OCI-LY1 (cell line): ENCODE data around the gene ATIC.

ENCODE experiments used
- H2AFZ ChIP-seq: fragments of 200-600 bp; sonication (generic), shearing (Covaris generic); 2 replicates; pipeline ENCODE4 v1.6.0; 2014; ENCODE audit warnings: antibody characterized with exemption, mild to moderate bottlenecking, low read length
- H3F3A ChIP-seq: fragments of 200-600 bp; sonication (generic), shearing (Covaris generic); 2 replicates; pipeline ENCODE4 v1.6.0; 2014; ENCODE audit warnings: mild to moderate bottlenecking, antibody characterized with exemption, low read length, moderate library complexity; ENCODE audit not compliant: insufficient read depth
- H3K27ac ChIP-seq: fragments of 200-600 bp; sonication (generic); 2 replicates; pipeline ENCODE4 v1.5.1; 2014; ENCODE audit warnings: low read length, mixed run types, mild to moderate bottlenecking, low read depth; ENCODE audit not compliant: poor library complexity, severe bottlenecking
- H3K27me3 ChIP-seq: fragments of 200-600 bp; sonication (generic); 2 replicates; pipeline ENCODE4 v1.6.0; 2014; ENCODE audit warnings: antibody characterized with exemption, mild to moderate bottlenecking, low read length, moderate library complexity; ENCODE audit not compliant: insufficient read depth
- H3K36me3 ChIP-seq: fragments of 200-600 bp; sonication (generic); 2 replicates; pipeline ENCODE4 v1.6.1; 2014; ENCODE audit warnings: mild to moderate bottlenecking, antibody characterized with exemption, low read length, moderate library complexity, mixed read lengths; ENCODE audit not compliant: insufficient read depth
- H3K4me1 ChIP-seq: fragments of 200-600 bp; sonication (generic); 2 replicates; pipeline ENCODE4 v1.5.1; 2014; ENCODE audit warnings: mild to moderate bottlenecking, low read length, moderate library complexity; ENCODE audit not compliant: insufficient read depth, severe bottlenecking
- H3K4me2 ChIP-seq: fragments of 200-600 bp; sonication (generic), shearing (Covaris generic); 2 replicates; pipeline ENCODE4 v1.6.1; 2014; ENCODE audit warnings: low read length
- H3K4me3 ChIP-seq: fragments of 200-600 bp; sonication (generic); 2 replicates; pipeline ENCODE4 v1.5.1; 2014; ENCODE audit warnings: low read length, low read depth, mild to moderate bottlenecking, mixed read lengths; ENCODE audit not compliant: poor library complexity, severe bottlenecking
- H3K79me2 ChIP-seq: fragments of 200-600 bp; shearing (Covaris generic); 2 replicates; pipeline ENCODE4 v1.6.1; 2016; ENCODE audit warnings: mixed run types, low read length, mixed read lengths; ENCODE audit not compliant: insufficient read depth
- H3K9ac ChIP-seq: fragments of 200-600 bp; sonication (generic), shearing (Covaris generic); 2 replicates; pipeline ENCODE4 v1.6.1; 2014; ENCODE audit warnings: mild to moderate bottlenecking, low read length, mixed read lengths
- H3K9me2 ChIP-seq: fragments of 200-600 bp; sonication (generic), shearing (Covaris generic); 2 replicates; pipeline ENCODE4 v1.6.1; 2014; ENCODE audit warnings: low read depth, mild to moderate bottlenecking, low read length, mixed read lengths
- H3K9me3 ChIP-seq: fragments of 200-600 bp; shearing (Covaris generic); 2 replicates; pipeline ENCODE4 v1.6.1; 2014; ENCODE audit warnings: low read length, mixed read lengths
- H4K20me1 ChIP-seq: fragments of 200-600 bp; sonication (generic), shearing (Covaris generic); 2 replicates; pipeline ENCODE4 v1.6.0; 2016; ENCODE audit warnings: mild to moderate bottlenecking, low read length; ENCODE audit not compliant: insufficient read depth
- EZH2 ChIP-seq: fragments of 200-600 bp; sonication (generic), shearing (Covaris generic); IDR thresholded peaks from 2 replicates; pipeline ENCODE4 v1.8.0; 2017; ENCODE audit warnings: borderline replicate concordance, mixed run types, mild to moderate bottlenecking, antibody characterized with exemption, low read length, moderate library complexity, mixed read lengths
- TF ChIP-seq, protein P1 (sequence below): fragments of 200-600 bp; sonication (generic), shearing (Covaris generic); IDR thresholded peaks from 2 replicates; pipeline ENCODE4 v1.5.1; 2017; ENCODE audit warnings: mild to moderate bottlenecking, antibody characterized with exemption, low read length, moderate library complexity, mixed read lengths

Gene ATIC

GRCh38 chr2:215392687-215393270 lies 80.9 kb downstream of the ATIC start:
- no peaks in the 10 kb centered on the region for H3K9me2 ChIP-seq
- no peaks in the 10 kb centered on the region for H3K36me3 ChIP-seq
- H3K27ac ChIP-seq = peak overlapping the region; percentile 89
- no peak overlapping the region for H3K4me3 ChIP-seq
- no peak overlapping the region for H3K4me2 ChIP-seq
- H2AFZ ChIP-seq = no peak overlapping the region
- no peaks in the 10 kb centered on the region for H3K27me3 ChIP-seq
- TF ChIP-seq EZH2 = no peak
- TF ChIP-seq, protein P1, sequence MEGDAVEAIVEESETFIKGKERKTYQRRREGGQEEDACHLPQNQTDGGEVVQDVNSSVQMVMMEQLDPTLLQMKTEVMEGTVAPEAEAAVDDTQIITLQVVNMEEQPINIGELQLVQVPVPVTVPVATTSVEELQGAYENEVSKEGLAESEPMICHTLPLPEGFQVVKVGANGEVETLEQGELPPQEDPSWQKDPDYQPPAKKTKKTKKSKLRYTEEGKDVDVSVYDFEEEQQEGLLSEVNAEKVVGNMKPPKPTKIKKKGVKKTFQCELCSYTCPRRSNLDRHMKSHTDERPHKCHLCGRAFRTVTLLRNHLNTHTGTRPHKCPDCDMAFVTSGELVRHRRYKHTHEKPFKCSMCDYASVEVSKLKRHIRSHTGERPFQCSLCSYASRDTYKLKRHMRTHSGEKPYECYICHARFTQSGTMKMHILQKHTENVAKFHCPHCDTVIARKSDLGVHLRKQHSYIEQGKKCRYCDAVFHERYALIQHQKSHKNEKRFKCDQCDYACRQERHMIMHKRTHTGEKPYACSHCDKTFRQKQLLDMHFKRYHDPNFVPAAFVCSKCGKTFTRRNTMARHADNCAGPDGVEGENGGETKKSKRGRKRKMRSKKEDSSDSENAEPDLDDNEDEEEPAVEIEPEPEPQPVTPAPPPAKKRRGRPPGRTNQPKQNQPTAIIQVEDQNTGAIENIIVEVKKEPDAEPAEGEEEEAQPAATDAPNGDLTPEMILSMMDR = no peak
- peaks cover 5% of the 10 kb centered on the region; the same call in 1 of the 2 replicates for H3F3A ChIP-seq
- H3K9ac ChIP-seq = no peak overlapping the region
- no peaks in the 10 kb centered on the region for H4K20me1 ChIP-seq
- no peaks in the 10 kb centered on the region for H3K79me2 ChIP-seq
- H3K9me3 ChIP-seq = no peaks in the 10 kb centered on the region
- H3K4me1 ChIP-seq = peaks cover 27% of the 10 kb centered on the region

DNA sequence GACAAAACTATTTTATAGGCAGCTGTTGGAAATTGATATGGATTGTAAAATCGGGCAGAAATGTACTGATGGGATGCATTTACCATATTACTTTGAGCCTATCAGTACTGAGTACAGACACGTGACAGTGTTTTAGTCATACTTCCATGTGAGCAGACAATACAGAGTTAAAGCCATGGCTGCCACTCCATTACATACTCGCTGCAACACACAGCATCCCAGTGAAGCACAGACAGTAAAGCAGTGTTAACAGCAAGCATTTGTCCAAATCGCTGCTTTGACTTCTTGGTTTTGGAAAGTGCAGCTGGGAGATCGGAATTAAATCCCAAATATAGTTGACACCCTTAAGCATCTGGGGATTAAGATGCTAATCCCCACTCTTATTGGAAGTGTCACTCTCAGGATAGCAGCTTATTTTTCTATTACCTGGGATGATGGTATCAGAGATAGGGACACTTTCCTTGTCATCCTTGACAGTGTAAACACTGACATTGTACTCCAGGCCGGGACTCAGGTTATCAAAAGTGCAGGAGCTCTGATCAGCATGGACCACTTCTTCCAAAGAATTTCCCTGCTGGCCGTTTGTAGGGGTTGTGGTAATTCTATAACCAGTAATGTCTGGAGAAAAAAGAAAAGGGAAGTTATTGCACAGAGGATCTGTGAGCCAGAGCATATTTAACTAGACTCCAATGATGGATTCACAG lies 82.4 kb downstream of the ATIC start:
- Histone ChIP-seq H3K9me3 (no peaks in the 10 kb centered on the region), H3K4me2 (no peak overlapping the region), H3K4me3 (no peak overlapping the region), H3K79me2 (no peaks in the 10 kb centered on the region), H3K9ac (no peak overlapping the region), H3K27ac (no peak overlapping the region), H3F3A (peaks cover 5% of the 10 kb centered on the region; the same call in 1 of the 2 replicates), H3K4me1 (peaks cover 27% of the 10 kb centered on the region), H4K20me1 (no peaks in the 10 kb centered on the region), H3K27me3 (no peaks in the 10 kb centered on the region), H2AFZ (no peak overlapping the region), H3K9me2 (no peaks in the 10 kb centered on the region), H3K36me3 (no peaks in the 10 kb centered on the region)
- TF ChIP-seq EZH2 = no peak
- TF ChIP-seq, protein P1 = no peak

DNA sequence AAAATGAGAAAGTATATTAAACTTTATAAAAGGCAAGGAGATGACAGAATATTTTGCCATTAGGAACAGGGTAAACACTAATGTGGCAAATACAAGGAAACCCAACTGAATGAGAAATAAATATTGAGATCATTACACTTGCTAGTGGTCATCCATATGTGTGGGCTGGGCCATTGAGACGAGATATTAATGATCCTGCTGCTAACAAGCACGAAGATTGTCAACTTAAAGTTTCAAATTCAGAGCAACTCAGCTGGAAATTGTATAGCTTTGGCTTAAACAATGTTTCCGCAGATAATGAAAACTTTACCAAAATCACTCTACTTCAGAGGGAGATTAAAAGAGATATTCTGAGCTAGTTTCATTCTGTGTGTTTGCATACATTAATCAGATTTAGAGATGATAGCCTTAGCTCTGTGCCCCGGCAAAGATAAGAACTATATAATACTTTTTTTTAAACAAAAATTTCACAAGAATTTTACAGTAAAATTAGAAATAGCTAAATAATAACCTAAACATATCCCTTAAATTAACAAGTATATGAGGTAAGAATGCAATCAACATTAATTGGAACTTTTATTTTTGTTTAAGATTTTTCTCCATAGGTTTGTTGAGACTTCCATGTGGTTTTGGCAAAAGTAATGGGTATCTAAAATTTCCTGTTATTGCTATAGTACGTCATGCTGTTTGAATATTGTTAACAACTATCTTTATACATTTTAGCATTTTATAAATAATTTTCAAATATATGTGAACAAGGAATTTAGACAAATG lies 84.0 kb downstream of the ATIC start:
- peaks cover 15% of the 10 kb centered on the region for H3K4me1 ChIP-seq
- H2AFZ ChIP-seq = no peak overlapping the region
- H3K9me2 ChIP-seq = no peaks in the 10 kb centered on the region
- no peaks in the 10 kb centered on the region for H3K36me3 ChIP-seq
- H3K79me2 ChIP-seq = no peaks in the 10 kb centered on the region
- no peak overlapping the region for H3K27ac ChIP-seq
- H3K4me2 ChIP-seq = no peak overlapping the region
- no peak overlapping the region for H3K9ac ChIP-seq
- H3K9me3 ChIP-seq = no peaks in the 10 kb centered on the region
- no peaks in the 10 kb centered on the region for H3K27me3 ChIP-seq
- no peaks in the 10 kb centered on the region for H4K20me1 ChIP-seq
- H3K4me3 ChIP-seq = no peak overlapping the region
- TF ChIP-seq, protein P1 = no peak
- TF ChIP-seq EZH2 = no peak
- H3F3A ChIP-seq = peaks cover 5% of the 10 kb centered on the region; the same call in 1 of the 2 replicates
